HG03342 (cell line): Measurements from ENCODE around the gene YTHDC1.
A peak's percentile ranks its signal among the peaks of the same experiment; 100 is the strongest.
"Not testable (repeated sequence)": the region's sequence is repeated elsewhere in the genome, so short reads cannot be mapped to it uniquely, and the experiment has no call there.

Experiments
- ATAC-seq: cut with Tn5 transposase; IDR thresholded peaks from one replicate; pipeline ENCODE4 v1.9.1; 2021; ENCODE audit warnings: mild to moderate bottlenecking, moderate library complexity; ENCODE audit not compliant: unreplicated experiment

The YTHDC1 gene

GRCh38 chr4:68349649-68350360, at the start of gene YTHDC1:
Gene YTHDC1 (minus strand): TSS chr4:68350090. CDS start chr4:68349753, 337 bp downstream.
- peak; percentile 97 for ATAC-seq

GRCh38 chr4:68399306-68399705, 49.4 kb upstream of the YTHDC1 start:
- ATAC-seq, result no peak

- ATAC-seq, result no peak
Observed at GRCh38 chr4:68396756-68397155, 46.9 kb upstream of the YTHDC1 start.

- no peak for ATAC-seq
Observed at GRCh38 chr4:68391436-68391835, 41.5 kb upstream of the YTHDC1 start.

GRCh38 chr4:68390205-68390935, 40.5 kb upstream of the YTHDC1 start:
- ATAC-seq, result no peak

- ATAC-seq, result not testable (repeated sequence)
Observed at GRCh38 chr4:68389386-68389913, 39.6 kb upstream of the YTHDC1 start.

GRCh38 chr4:68388347-68388865, 38.5 kb upstream of the YTHDC1 start:
- no peak for ATAC-seq

- ATAC-seq, result no peak
Observed at GRCh38 chr4:68385267-68385666, 35.4 kb upstream of the YTHDC1 start.

GRCh38 chr4:68383115-68383514, 33.2 kb upstream of the YTHDC1 start:
- ATAC-seq, result no peak

- no peak for ATAC-seq
Observed at GRCh38 chr4:68378226-68378625, 28.3 kb upstream of the YTHDC1 start.

- ATAC-seq, result peak; percentile 80
Observed at GRCh38 chr4:68375667-68376559, 26.0 kb upstream of the YTHDC1 start.

- peak; percentile 86 for ATAC-seq
Observed at GRCh38 chr4:68373513-68373912, 23.6 kb upstream of the YTHDC1 start.

- no peak for ATAC-seq
Observed at GRCh38 chr4:68372588-68372987, 22.7 kb upstream of the YTHDC1 start.

- ATAC-seq, result no peak
Observed at GRCh38 chr4:68369142-68369805, 19.4 kb upstream of the YTHDC1 start.

GRCh38 chr4:68368691-68369131, 18.8 kb upstream of the YTHDC1 start:
- ATAC-seq, result no peak

- no peak for ATAC-seq
Observed at GRCh38 chr4:68367835-68368234, 17.9 kb upstream of the YTHDC1 start.

- ATAC-seq, result no peak
Observed at GRCh38 chr4:68366600-68366999, 16.7 kb upstream of the YTHDC1 start.

GRCh38 chr4:68365068-68365467, 15.2 kb upstream of the YTHDC1 start:
- no peak for ATAC-seq

GRCh38 chr4:68361146-68361589, 11.3 kb upstream of the YTHDC1 start:
- ATAC-seq, result no peak
